Measurements from ENCODE around the gene ARSJ. TPM values are rescaled to one million over a fixed set of nuclear protein-coding genes. Genes with fewer than 3 reads are reported as not detected.

ARSJ gene
- total and polyA plus RNA-seq, 2 of the 8 experiments (the other 6 are each of a cell fraction or from before 2014, with no cell fraction given) = 1.4 to 6.3 TPM

DNA sequence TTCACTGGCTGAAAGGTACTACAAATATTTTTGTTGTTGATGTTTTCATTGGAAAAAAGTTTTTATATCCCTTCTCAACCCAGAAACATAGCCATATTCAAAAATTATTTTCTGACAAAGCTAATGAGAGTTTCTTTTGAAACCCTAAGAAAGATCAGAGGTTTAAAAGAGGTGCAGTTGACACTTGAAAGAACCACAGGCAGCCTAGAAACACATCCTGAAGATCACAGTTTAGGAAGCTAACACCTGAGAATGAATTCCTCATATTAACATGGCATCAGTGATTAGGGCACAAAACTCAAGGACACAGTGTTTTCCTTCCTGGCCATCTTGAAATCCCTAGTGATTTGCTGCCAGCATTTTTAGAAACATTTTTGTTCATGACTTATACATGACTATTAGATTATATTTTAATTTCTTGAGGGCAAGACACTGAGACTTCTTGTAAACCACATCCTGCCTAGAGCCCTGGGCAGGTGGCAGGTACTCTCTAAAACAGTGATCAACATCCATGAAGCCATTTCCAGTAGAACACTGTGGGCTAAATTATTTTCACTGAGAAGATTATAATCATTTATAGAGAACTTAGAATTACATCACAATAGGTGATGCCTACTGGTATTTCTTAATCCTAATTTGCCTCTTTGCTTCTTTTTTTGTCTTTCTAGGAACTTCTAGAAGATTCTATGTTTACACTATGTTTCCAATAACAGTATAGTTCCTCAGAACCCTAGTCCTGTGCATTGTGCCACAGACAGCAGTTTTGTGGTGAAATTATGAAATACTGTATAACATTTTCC, 80.0 kb downstream of the ARSJ start:
- FAIRE-seq = no peak
- DNase-seq (ENCODE audit: low read depth in 1 of 2, low spot score in 2 of 2) = no peak
- CTCF ChIA-PET (ENCODE audit: partially characterized antibody) = interaction anchor here (1.1 kb wide), 1 partner anchor 7 kb away, joined by 3 read pairs; no protein-coding TSS in a partner anchor
- TF ChIP-seq POLR2A (IDR thresholded peaks at IDR 0.05; ENCODE audit: control extremely low read depth in 1 of 2, low read depth in 2 of 2, low read length in 2 of 2) (no peak), BCL11A (IDR thresholded peaks at IDR 0.05; ENCODE audit: low read depth in 2 of 2, low read length in 2 of 2) (no peak)

More for the DNA sequence above, 80.0 kb downstream of the ARSJ start:
- H3K9ac ChIP-seq (replicated peaks in 1 of 4; ENCODE audit: extremely low read depth in 1 of 4, low read depth in 3 of 4, low read length in 3 of 4) = no peak overlapping the region
- H4K20me1 ChIP-seq (replicated peaks in 1 of 2; ENCODE audit: control insufficient read depth in 1 of 2, insufficient read depth in 2 of 2, low read length in 2 of 2) = no peaks in the 10 kb centered on the region
- no peak overlapping the region for H3K4ac ChIP-seq (replicated peaks; ENCODE audit: insufficient read length, low read depth, low read length)
- H3K23me2 ChIP-seq (ENCODE audit: low read depth, low read length) = no peaks in the 10 kb centered on the region
- no peak overlapping the region for H2AFZ ChIP-seq (ENCODE audit: low read length)
- POLR2A ChIA-PET (ENCODE audit: partially characterized antibody) = no interaction called here
- no peak overlapping the region for H3K4me2 ChIP-seq (ENCODE audit: insufficient read depth in 1 of 2, low read depth in 2 of 2, low read length in 2 of 2)
- no peaks in the 10 kb centered on the region for H3K9me3 ChIP-seq (ENCODE audit: insufficient read depth in 2 of 2, low read depth in 1 of 2, low read length in 1 of 2)
- no peak overlapping the region for H3K27ac ChIP-seq (ENCODE audit: low read depth, low read length)
- no peak overlapping the region for H3K23ac ChIP-seq (ENCODE audit: insufficient read length)
- no peak overlapping the region for H2BK15ac ChIP-seq (ENCODE audit: low read length)
- no peak overlapping the region for H4K91ac ChIP-seq (replicated peaks; ENCODE audit: insufficient read length, low read length)
- no peaks in the 10 kb centered on the region for H3K79me1 ChIP-seq (ENCODE audit: low read depth, low read length)
- H3K36me3 ChIP-seq (ENCODE audit: control insufficient read depth in 2 of 4, insufficient read depth in 4 of 4, low read length in 3 of 4) = no peaks in the 10 kb centered on the region
- no peak overlapping the region for H4K5ac ChIP-seq (ENCODE audit: insufficient read length, low read depth, low read length)
- no peak overlapping the region for H2BK120ac ChIP-seq (replicated peaks; ENCODE audit: low read depth, low read length)
- H3K27me3 ChIP-seq (replicated peaks in 1 of 4; ENCODE audit: control insufficient read depth in 3 of 4, extremely low read depth in 1 of 4, insufficient read depth in 3 of 4, low read length in 3 of 4) = no peaks in the 10 kb centered on the region
- no peaks in the 10 kb centered on the region for H3K4me1 ChIP-seq (replicated peaks in 1 of 4; ENCODE audit: control insufficient read depth in 3 of 4, insufficient read depth in 4 of 4, low read length in 3 of 4)
- H3K4me3 ChIP-seq (ENCODE audit: extremely low read depth in 1 of 4, insufficient read depth in 2 of 4, low read depth in 3 of 4, low read length in 4 of 4) = no peak overlapping the region
- H2AK5ac ChIP-seq (ENCODE audit: low read depth, low read length) = no peak overlapping the region
- no peak overlapping the region for H3K56ac ChIP-seq (replicated peaks; ENCODE audit: insufficient read length, low read depth, low read length)
- no peak overlapping the region for H2BK12ac ChIP-seq (ENCODE audit: low read depth, low read length)
- no peak overlapping the region for H2BK5ac ChIP-seq (ENCODE audit: low read depth, low read length)
- no peak overlapping the region for H4K8ac ChIP-seq (ENCODE audit: extremely low read depth, insufficient read depth, low read length)
- H2BK20ac ChIP-seq (ENCODE audit: low read length) = no peak overlapping the region
- H3K79me2 ChIP-seq (ENCODE audit: control insufficient read depth in 1 of 2, insufficient read depth in 2 of 2, low read length in 2 of 2) = no peaks in the 10 kb centered on the region
- H3K18ac ChIP-seq (ENCODE audit: extremely low read depth, low read length) = no peak overlapping the region
- H3K14ac ChIP-seq (ENCODE audit: insufficient read length) = no peak overlapping the region

Measured in H1 (cell line).